Heart right ventricle (tissue), 16 donors: ENCODE results near the gene TNFAIP8L3. TPM values are rescaled to one million over a fixed set of nuclear protein-coding genes. Genes with fewer than 3 reads are reported as not detected.

ENCODE experiments used
- ATAC-seq, 8 donors: fragments of 200-7000 bp; cut with Tn5 transposase; one replicate each; pipeline ENCODE4 v1.9.1; 2020; ENCODE audit warnings: mild to moderate bottlenecking in 8 of 8, moderate library complexity in 8 of 8, moderate number of reproducible peaks in 1 of 8
- DNase-seq, 2 donors: peaks; one replicate each; pipeline ENCODE4 v3.0.0-alpha.2; 2020
- H3K27ac ChIP-seq, 10 donors: fragments of 200-600 bp; sonication (generic) in 2 of 10; one replicate each; pipeline versions ENCODE4 v1.5.0 to v1.8.0; 2020 to 2022; ENCODE audit warnings: mild to moderate bottlenecking in 3 of 10
- H3K27me3 ChIP-seq, 7 donors: fragments of 200-600 bp; one replicate each; pipeline ENCODE4 v1.8.0; 2021 to 2022; ENCODE audit warnings: mild to moderate bottlenecking in 2 of 7
- H3K36me3 ChIP-seq, 9 donors: fragments of 200-600 bp; sonication (generic) in 1 of 9; one replicate each; pipeline versions ENCODE4 v1.5.0 to v1.8.0; 2020 to 2022; ENCODE audit warnings: mild to moderate bottlenecking in 2 of 9
- H3K4me1 ChIP-seq, 9 donors: fragments of 200-600 bp; sonication (generic) in 1 of 9; one replicate each; pipeline versions ENCODE4 v1.5.0 to v1.8.0; 2020 to 2022; ENCODE audit warnings: mild to moderate bottlenecking in 4 of 9
- H3K4me3 ChIP-seq, 10 donors: fragments of 200-600 bp; sonication (generic) in 2 of 10; one replicate each; pipeline versions ENCODE4 v1.5.0 to v1.8.0; 2020 to 2022; ENCODE audit warnings: mild to moderate bottlenecking in 7 of 10, moderate library complexity in 2 of 10
- H3K9me3 ChIP-seq, 11 donors: fragments of 200-600 bp in 10 of 11; sonication (generic) in 2 of 11; one replicate each; pipeline versions ENCODE4 v1.5.0 to v1.8.0; 2013 to 2022; ENCODE audit warnings: mild to moderate bottlenecking in 2 of 11, control low read depth in 1 of 11, moderate library complexity in 1 of 11
- WGBS, 2 donors: extraction: QIAGEN DNeasy Blood & Tissue Kit; methylation state at CpG; one replicate each; pipeline ENCODE4 v1.1.7; 2013; ENCODE audit warnings: inconsistent platforms in 1 of 2; 5-methylcytosine and 5-hydroxymethylcytosine counted together
- intact Hi-C, 10 donors: fragments of 100-400 bp; cut with DNase I; formaldehyde crosslinking; loops; one replicate each; pipeline versions ENCODE4 v1.11.1 to v1.14.2; 2022
- polyA plus RNA-seq, 2 donors: library from polyadenylated mRNA; stranded (reverse); fragments of 200-250 nt; gene quantifications; one replicate each; pipeline ENCODE4 v1.2.3, GENCODE V29; 2013
- total RNA-seq, 10 donors: library from RNA; stranded (reverse); fragmentation: NEBNext Ultra II Directional in 3 of 10; extraction: Animal tissue kit (Norgen Biotek cat#: 25700) in 3 of 10; gene quantifications; one replicate each; pipeline versions ENCODE4 v1.2.1 to v1.2.4, GENCODE V29; 2021 to 2023
- TF ChIP-seq, protein P1 (sequence below), 9 donors: fragments of 200-600 bp; sonication (generic) in 2 of 9; IDR thresholded peaks; one replicate each; pipeline versions ENCODE4 v1.5.0 to v1.8.0; 2021 to 2022; ENCODE audit warnings: antibody characterized with exemption in 9 of 9, mild to moderate bottlenecking in 5 of 9, moderate library complexity in 1 of 9
- donor health status: Arrhythmogenic right ventricular cardiomyopathy.
- donor health status: ischemic (EF 13 %, LVEDD 7.1; RV severe dilation, severe dysfunction).
- donor health status: healthy with polysubstance abuse.
- donor health status: DM: no; HTN: yes; CAD: no.
- donor health status: DM: no; HTN: no; CAD: no.
- donor health status: ischemic (EF 25% LVEDD 6.9; RV normal size, moderate dysfunction).
- donor health status: ischemic (EF 25% LVEDD 5.7; RV mildly dilated, moderate dysfunction).
- donor health status: healthy.
- donor health status: DM: yes; HTN: yes; CAD: no.
- donor health status: Ischemic cardiomyopathy.
- donor health status: ischemic (EF 35%, LVEDD 5.7; RV mildly dilated, moderate dysfunction).
- donor health status: nonischemic (EF 11% LVEDD 7.7; RV severe dilation, severe dysfunction).
- donor health status: DM: yes; HTN: yes; CAD: no.
- donor health status: PGD.
- donor health status: ischemic (EF 29% LVEDD 5.4; RV normal size, mild dysfunction).
- donor health status: nonischemic (EF 23%, LVEDD 6.1; RV moderate dilation, normal function).

The TNFAIP8L3 gene
- total and polyA plus RNA-seq, 12 donors = 1.3 to 14.4 (median 3.4) TPM

- peaks cover 0 to 5% (median 0%) of the 10 kb centered on the region in 9 donors for H3K4me1 ChIP-seq
- 77 to 96% methylated on average over 1 of the region's 1 CpG for WGBS, 2 donors
- intact Hi-C loops = no loop called here
- H3K27me3 ChIP-seq = no peaks in the 10 kb centered on the region
- TF ChIP-seq, protein P1, sequence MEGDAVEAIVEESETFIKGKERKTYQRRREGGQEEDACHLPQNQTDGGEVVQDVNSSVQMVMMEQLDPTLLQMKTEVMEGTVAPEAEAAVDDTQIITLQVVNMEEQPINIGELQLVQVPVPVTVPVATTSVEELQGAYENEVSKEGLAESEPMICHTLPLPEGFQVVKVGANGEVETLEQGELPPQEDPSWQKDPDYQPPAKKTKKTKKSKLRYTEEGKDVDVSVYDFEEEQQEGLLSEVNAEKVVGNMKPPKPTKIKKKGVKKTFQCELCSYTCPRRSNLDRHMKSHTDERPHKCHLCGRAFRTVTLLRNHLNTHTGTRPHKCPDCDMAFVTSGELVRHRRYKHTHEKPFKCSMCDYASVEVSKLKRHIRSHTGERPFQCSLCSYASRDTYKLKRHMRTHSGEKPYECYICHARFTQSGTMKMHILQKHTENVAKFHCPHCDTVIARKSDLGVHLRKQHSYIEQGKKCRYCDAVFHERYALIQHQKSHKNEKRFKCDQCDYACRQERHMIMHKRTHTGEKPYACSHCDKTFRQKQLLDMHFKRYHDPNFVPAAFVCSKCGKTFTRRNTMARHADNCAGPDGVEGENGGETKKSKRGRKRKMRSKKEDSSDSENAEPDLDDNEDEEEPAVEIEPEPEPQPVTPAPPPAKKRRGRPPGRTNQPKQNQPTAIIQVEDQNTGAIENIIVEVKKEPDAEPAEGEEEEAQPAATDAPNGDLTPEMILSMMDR (IDR thresholded peaks at IDR 0.05) = no peak
- peaks cover 0 to 3% (median 0%) of the 10 kb centered on the region in 9 donors for H3K36me3 ChIP-seq
- no peak overlapping the region for H3K27ac ChIP-seq
- ATAC-seq (no peak), DNase-seq (no peak)
- H3K4me3 ChIP-seq = no peak overlapping the region
- H3K9me3 ChIP-seq = no peaks in the 10 kb centered on the region
Measured at GRCh38 chr15:51062736-51063135, 32.0 kb downstream of the TNFAIP8L3 start.

DNA sequence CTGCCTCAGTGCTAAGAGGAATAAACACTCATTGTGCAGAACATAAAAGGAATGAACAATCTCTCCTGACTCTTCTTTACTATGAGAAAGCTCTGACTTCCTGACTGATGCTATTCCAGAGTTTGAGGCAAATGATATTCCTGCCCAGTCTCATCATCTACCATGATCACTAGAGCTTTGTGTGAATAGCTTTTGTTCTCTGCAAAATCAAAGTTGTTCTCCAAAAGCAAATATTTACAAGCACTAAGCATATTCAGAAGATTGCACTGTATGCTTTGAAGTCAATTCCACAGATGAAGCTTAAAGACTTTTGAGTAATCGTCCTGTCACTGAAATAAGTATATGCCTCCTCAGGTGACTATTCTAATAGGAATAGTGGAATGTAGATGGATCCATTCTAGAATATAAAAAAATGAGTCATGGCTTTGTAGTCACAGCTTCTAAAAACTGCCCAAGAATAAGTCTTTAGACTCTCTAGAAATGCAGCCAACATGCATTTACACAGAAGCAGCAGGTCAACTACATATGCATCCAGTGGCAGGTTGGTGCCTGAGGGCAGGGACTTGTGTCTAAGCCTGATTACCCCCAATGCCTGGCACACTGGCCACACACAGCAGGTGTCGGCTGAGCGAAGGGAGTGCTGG is 34.6 kb downstream of the TNFAIP8L3 start:
- no peak overlapping the region for H3K27ac ChIP-seq
- ATAC-seq = no peak
- no peak for DNase-seq
- H3K9me3 ChIP-seq = no peaks in the 10 kb centered on the region
- TF ChIP-seq, protein P1 (IDR thresholded peaks at IDR 0.05) = no peak
- no peak overlapping the region for H3K4me3 ChIP-seq
- intact Hi-C loops = no loop called here
- peaks cover 0 to 3% (median 0%) of the 10 kb centered on the region in 9 donors for H3K36me3 ChIP-seq
- no peaks in the 10 kb centered on the region for H3K4me1 ChIP-seq
- no peaks in the 10 kb centered on the region for H3K27me3 ChIP-seq
- 89 to 99% methylated on average over 3 of the region's 3 CpGs for WGBS, 2 donors

DNA sequence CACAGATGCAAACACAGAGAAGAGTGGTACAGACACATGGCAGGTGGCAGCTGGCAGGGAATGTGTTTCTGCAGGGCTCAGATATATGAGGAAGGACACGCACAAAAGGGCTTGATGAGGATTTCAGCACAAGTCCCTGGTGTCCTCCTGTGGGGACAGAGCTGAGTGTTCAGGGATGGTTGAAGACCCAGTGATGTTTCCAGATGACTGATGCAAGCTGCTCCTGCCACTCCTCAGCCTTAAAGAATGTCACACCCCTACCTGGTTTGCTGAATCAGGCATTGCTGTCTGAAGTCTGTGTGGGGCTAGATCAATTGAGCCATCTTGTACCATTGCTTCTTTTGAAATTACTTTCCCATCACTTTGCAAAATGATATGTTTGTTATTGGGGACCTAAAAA is 40.2 kb downstream of the TNFAIP8L3 start:
- intact Hi-C loops = no loop called here
- H3K4me1 ChIP-seq = peaks cover 10 to 20% (median 15%) of the 10 kb centered on the region in 9 donors
- ATAC-seq (no peak), DNase-seq (no peak)
- no peaks in the 10 kb centered on the region for H3K27me3 ChIP-seq
- H3K36me3 ChIP-seq = peaks cover 0 to 3% (median 0%) of the 10 kb centered on the region in 9 donors
- H3K9me3 ChIP-seq = no peaks in the 10 kb centered on the region
- WGBS, 2 donors = 89 to 100% methylated on average over 1 of the region's 1 CpG
- no peak overlapping the region for H3K4me3 ChIP-seq
- TF ChIP-seq, protein P1 (IDR thresholded peaks at IDR 0.05) = no peak
- no peak overlapping the region for H3K27ac ChIP-seq

DNA sequence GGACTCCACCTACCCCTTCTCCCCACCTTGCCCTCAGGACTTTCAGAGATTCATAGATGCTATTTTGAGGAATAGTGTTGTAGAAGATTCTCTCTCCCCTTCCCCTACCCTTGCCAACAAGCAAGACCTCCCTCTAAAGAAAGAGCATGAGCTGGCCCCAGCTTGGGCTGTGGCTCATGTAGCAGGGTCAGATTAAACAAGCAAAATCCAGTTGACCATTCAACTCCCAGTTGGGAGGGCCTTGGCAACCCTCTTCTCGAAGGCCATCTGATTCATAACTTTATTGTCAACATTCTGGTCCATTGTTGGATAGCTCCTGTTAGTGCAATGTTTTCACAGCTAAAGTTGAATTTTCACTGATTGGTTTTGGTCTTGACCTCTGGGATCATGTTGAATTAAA is 41.1 kb downstream of the TNFAIP8L3 start:
- intact Hi-C loops = loop anchor here in 1 of 10 donors (2.0 kb wide), 1 partner anchor 17 kb away; no protein-coding TSS in a partner anchor
- Histone ChIP-seq H3K9me3 (no peaks in the 10 kb centered on the region), H3K4me3 (no peak overlapping the region), H3K36me3 (peaks cover 0 to 3% (median 0%) of the 10 kb centered on the region in 9 donors), H3K27me3 (no peaks in the 10 kb centered on the region), H3K4me1 (peaks cover 10 to 29% (median 17%) of the 10 kb centered on the region in 9 donors), H3K27ac (no peak overlapping the region)
- DNase-seq (no peak), ATAC-seq (no peak)
- 58 to 90% methylated on average over 1 of the region's 1 CpG for WGBS, 2 donors
- TF ChIP-seq, protein P1 (IDR thresholded peaks at IDR 0.05) = no peak
